ENCODE data around the gene PHEX.

- TF ChIP-seq CTCF (IDR thresholded peaks at IDR 0.05; ENCODE audit: insufficient read depth, low read length, poor library complexity, severe bottlenecking) (no peak), EZH2phosphoT487 (conservative IDR thresholded peaks at IDR 0.05; ENCODE audit: low read length) (no peak)
These were observed 118.2 kb downstream of the PHEX start for GRCh38 chrX:22150371-22150770.
